ENCODE measurements around the gene SGCA.

The SGCA gene

GRCh38 chr17:50180620-50181019, 14.8 kb downstream of the SGCA start (continued):
- TF ChIP-seq PRDM10 (tag by site-specific recombination; IDR thresholded peaks at IDR 0.05) (no peak), EGR2 (tag by site-specific recombination; IDR thresholded peaks at IDR 0.05; ENCODE audit: low read depth) (peak; percentile 49; the same call in 1 of the 2 replicates), ZFHX2 (tag by site-specific recombination; conservative IDR thresholded peaks at IDR 0.05) (peak; percentile 74), SALL2 (tag by site-specific recombination; IDR thresholded peaks at IDR 0.05; ENCODE audit: borderline replicate concordance) (no peak)

DNA sequence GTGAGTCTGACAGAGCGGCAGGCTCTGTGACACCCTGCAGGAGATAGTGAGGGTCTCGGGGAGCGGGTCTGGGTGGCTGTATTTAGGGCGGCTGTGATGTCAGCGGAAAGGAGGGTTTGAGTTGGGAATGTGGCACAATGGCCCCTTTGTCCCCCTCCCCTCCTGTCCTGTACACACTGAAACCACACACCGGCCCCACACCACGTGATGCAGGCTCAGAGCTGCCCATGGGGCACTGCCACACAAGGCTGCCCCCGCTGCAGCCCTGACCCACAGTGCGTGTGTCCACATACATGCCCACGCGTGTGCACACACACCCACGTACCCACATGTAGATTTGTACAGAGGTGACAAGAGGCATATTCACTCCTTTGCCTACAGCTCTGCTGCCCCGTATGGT, 15.3 kb downstream of the SGCA start:
- CTCF ChIA-PET, result interaction anchor here (0.6 to 3.2 kb wide), 8 partner anchors 11 to 230 kb away, joined by 3 to 17 read pairs (median 4); no protein-coding TSS in a partner anchor
- H3K4me3 ChIP-seq (ENCODE audit: low read depth, low read length), result no peak overlapping the region
- peaks cover 11% of the 10 kb centered on the region for H3K4me1 ChIP-seq (ENCODE audit: control insufficient read depth, insufficient read depth, low read length)
- H3K36me3 ChIP-seq (ENCODE audit: control insufficient read depth in 2 of 2, insufficient read depth in 1 of 2, low read length in 2 of 2), result peaks cover 0 to 9% of the 10 kb centered on the region in 2 experiments; a peak in 1 of 3 replicates
- no peaks in the 10 kb centered on the region for H3K9me3 ChIP-seq (ENCODE audit: control insufficient read depth, insufficient read depth, low read depth, low read length)
- H3K27ac ChIP-seq (ENCODE audit: extremely low read depth, low read depth, low read length), result no peak overlapping the region
- POLR2A ChIA-PET, result no interaction called here
- TF ChIP-seq ZNF558 (tag by site-specific recombination; IDR thresholded peaks at IDR 0.05), result no peak
- peak; percentile 33; the same call in 1 of the 2 replicates for TF ChIP-seq ZFHX2 (tag by site-specific recombination; conservative IDR thresholded peaks at IDR 0.05)
- TF ChIP-seq, protein P1, sequence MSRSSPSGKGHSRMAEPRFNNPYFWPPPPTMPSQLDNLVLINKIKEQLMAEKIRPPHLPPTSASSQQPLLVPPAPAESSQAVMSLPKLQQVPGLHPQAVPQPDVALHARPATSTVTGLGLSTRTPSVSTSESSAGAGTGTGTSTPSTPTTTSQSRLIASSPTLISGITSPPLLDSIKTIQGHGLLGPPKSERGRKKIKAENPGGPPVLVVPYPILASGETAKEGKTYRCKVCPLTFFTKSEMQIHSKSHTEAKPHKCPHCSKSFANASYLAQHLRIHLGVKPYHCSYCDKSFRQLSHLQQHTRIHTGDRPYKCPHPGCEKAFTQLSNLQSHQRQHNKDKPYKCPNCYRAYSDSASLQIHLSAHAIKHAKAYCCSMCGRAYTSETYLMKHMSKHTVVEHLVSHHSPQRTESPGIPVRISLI (tag by site-specific recombination; IDR thresholded peaks at IDR 0.05), result no peak
- 0 out of 2 replicates have a peak, but pooled peaks have one; percentile 8 for TF ChIP-seq EGR2 (tag by site-specific recombination; IDR thresholded peaks at IDR 0.05; ENCODE audit: low read depth)
- TF ChIP-seq ZNF510 (tag by site-specific recombination; IDR thresholded peaks at IDR 0.05; ENCODE audit: insufficient replicate concordance), result no peak

- Histone ChIP-seq H3K4me1 (ENCODE audit: control insufficient read depth, insufficient read depth, low read length) (peaks cover 11% of the 10 kb centered on the region), H3K4me3 (ENCODE audit: low read depth, low read length) (no peak overlapping the region), H3K36me3 (ENCODE audit: control insufficient read depth in 2 of 2, insufficient read depth in 1 of 2, low read length in 2 of 2) (peaks cover 0 to 16% of the 10 kb centered on the region in 2 experiments; a peak in 1 of 3 replicates), H3K27ac (ENCODE audit: extremely low read depth, low read depth, low read length) (no peak overlapping the region), H3K9me3 (ENCODE audit: control insufficient read depth, insufficient read depth, low read depth, low read length) (no peaks in the 10 kb centered on the region)
- ChIA-PET POLR2A (no interaction called here), CTCF (interaction anchor here (0.6 to 3.2 kb wide), 8 partner anchors 12 to 230 kb away, joined by 3 to 17 read pairs (median 4); no protein-coding TSS in a partner anchor)
- TF ChIP-seq KLF16 (tag by site-specific recombination; IDR thresholded peaks at IDR 0.05) (no peak), ZBTB44 (tag by site-specific recombination; IDR thresholded peaks at IDR 0.05) (peak; percentile 58)
These were observed 16.1 kb downstream of the SGCA start for GRCh38 chr17:50181591-50182560.
